SU-DHL-6 (cell line): ENCODE measurements around the gene ELN.

Source experiments
- H2AFZ ChIP-seq: fragments of 200-600 bp; sonication (generic); 2 replicates; pipeline ENCODE4 v1.6.1; 2014; ENCODE audit warnings: low read depth, mild to moderate bottlenecking, moderate library complexity, mixed read lengths, antibody characterized with exemption, low read length; ENCODE audit not compliant: severe bottlenecking
- H3F3A ChIP-seq: fragments of 200-600 bp; shearing (Covaris generic); 2 replicates; pipeline ENCODE4 v1.6.0; 2016; ENCODE audit warnings: antibody characterized with exemption, mild to moderate bottlenecking; ENCODE audit not compliant: insufficient read depth
- H3K27ac ChIP-seq: fragments of 200-600 bp; sonication (generic); 2 replicates; pipeline ENCODE4 v1.5.1; 2016; ENCODE audit warnings: low read depth, mild to moderate bottlenecking, low read length, moderate library complexity, mixed read lengths
- H3K27me3 ChIP-seq: fragments of 200-600 bp; sonication (generic), shearing (Covaris generic); 2 replicates; pipeline ENCODE4 v1.6.0; 2014; ENCODE audit warnings: mild to moderate bottlenecking, low read length
- H3K36me3 ChIP-seq: fragments of 200-600 bp; sonication (generic); 2 replicates; pipeline ENCODE4 v1.6.1; 2014; ENCODE audit warnings: mild to moderate bottlenecking, low read length, mixed read lengths
- H3K4me2 ChIP-seq: fragments of 300-600, 200-600 bp; shearing (Covaris generic), sonication (generic); 2 replicates; pipeline ENCODE4 v1.6.0; 2014; ENCODE audit warnings: low read length, low read depth, mild to moderate bottlenecking; ENCODE audit not compliant: poor library complexity, severe bottlenecking
- H3K4me3 ChIP-seq: fragments of 200-600 bp; sonication (generic); 2 replicates; pipeline ENCODE4 v1.5.1; 2014; ENCODE audit warnings: antibody characterized with exemption, low read length, mild to moderate bottlenecking, mixed read lengths; ENCODE audit not compliant: insufficient read depth, poor library complexity, severe bottlenecking
- H3K79me2 ChIP-seq: fragments of 200-600 bp; sonication (generic); 2 replicates; pipeline ENCODE4 v1.6.1; 2014; ENCODE audit warnings: mild to moderate bottlenecking, low read length, moderate library complexity; ENCODE audit not compliant: insufficient read depth
- H3K9ac ChIP-seq: fragments of 200-600 bp; sonication (generic); 2 replicates; pipeline ENCODE4 v1.7.0; 2014; ENCODE audit warnings: mild to moderate bottlenecking, low read length
- H3K9me2 ChIP-seq: fragments of 200-600 bp; sonication (generic); replicated peaks from 2 replicates; pipeline ENCODE4 v1.6.1; 2014; ENCODE audit warnings: low read length; ENCODE audit not compliant: insufficient read depth
- H3K9me3 ChIP-seq: fragments of 200-600 bp; sonication (generic); 2 replicates; pipeline ENCODE4 v1.6.1; 2014; ENCODE audit warnings: low read length, mixed read lengths; ENCODE audit not compliant: insufficient read depth
- H4K20me1 ChIP-seq: fragments of 200-600 bp; sonication (generic); 2 replicates; pipeline ENCODE4 v1.6.1; 2014; ENCODE audit warnings: low read depth, mild to moderate bottlenecking, antibody characterized with exemption, low read length, moderate library complexity, mixed read lengths
- EZH2phosphoT487 ChIP-seq: fragments of 200-600 bp; sonication (generic), shearing (Covaris generic); conservative IDR thresholded peaks from 2 replicates; pipeline ENCODE4 v1.6.1; 2018; ENCODE audit warnings: mild to moderate bottlenecking, antibody characterized with exemption, low read length, moderate library complexity, mixed read lengths
- TF ChIP-seq, protein P1 (sequence below): fragments of 200-600 bp; sonication (generic); IDR thresholded peaks from one replicate; pipeline ENCODE4 v1.5.1; 2017; ENCODE audit warnings: antibody characterized with exemption, mild to moderate bottlenecking, low read length, moderate library complexity; ENCODE audit not compliant: insufficient read depth, poor library complexity, severe bottlenecking

The ELN gene

DNA sequence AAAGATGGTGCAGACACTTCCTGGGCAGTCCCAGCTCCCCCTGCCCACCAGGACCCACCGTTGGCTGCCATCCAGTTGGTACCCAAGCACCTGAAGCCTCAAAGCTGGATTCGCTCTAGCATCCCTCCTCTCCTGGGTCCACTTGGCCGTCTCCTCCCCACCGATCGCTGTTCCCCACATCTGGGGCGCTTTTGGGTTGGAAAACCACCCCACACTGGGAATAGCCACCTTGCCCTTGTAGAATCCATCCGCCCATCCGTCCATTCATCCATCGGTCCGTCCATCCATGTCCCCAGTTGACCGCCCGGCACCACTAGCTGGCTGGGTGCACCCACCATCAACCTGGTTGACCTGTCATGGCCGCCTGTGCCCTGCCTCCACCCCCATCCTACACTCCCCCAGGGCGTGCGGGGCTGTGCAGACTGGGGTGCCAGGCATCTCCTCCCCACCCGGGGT, 41.1 kb downstream of the ELN start:
- Histone ChIP-seq H3K4me3 (no peak overlapping the region), H2AFZ (no peak overlapping the region), H3F3A (no peaks in the 10 kb centered on the region), H3K36me3 (no peaks in the 10 kb centered on the region), H3K79me2 (no peaks in the 10 kb centered on the region), H3K9me3 (no peaks in the 10 kb centered on the region), H3K27me3 (no peaks in the 10 kb centered on the region), H3K9ac (no peak overlapping the region), H4K20me1 (no peaks in the 10 kb centered on the region), H3K27ac (no peak overlapping the region), H3K9me2 (no peaks in the 10 kb centered on the region), H3K4me2 (no peak overlapping the region)
- TF ChIP-seq, protein P1, sequence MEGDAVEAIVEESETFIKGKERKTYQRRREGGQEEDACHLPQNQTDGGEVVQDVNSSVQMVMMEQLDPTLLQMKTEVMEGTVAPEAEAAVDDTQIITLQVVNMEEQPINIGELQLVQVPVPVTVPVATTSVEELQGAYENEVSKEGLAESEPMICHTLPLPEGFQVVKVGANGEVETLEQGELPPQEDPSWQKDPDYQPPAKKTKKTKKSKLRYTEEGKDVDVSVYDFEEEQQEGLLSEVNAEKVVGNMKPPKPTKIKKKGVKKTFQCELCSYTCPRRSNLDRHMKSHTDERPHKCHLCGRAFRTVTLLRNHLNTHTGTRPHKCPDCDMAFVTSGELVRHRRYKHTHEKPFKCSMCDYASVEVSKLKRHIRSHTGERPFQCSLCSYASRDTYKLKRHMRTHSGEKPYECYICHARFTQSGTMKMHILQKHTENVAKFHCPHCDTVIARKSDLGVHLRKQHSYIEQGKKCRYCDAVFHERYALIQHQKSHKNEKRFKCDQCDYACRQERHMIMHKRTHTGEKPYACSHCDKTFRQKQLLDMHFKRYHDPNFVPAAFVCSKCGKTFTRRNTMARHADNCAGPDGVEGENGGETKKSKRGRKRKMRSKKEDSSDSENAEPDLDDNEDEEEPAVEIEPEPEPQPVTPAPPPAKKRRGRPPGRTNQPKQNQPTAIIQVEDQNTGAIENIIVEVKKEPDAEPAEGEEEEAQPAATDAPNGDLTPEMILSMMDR, result no peak
- TF ChIP-seq EZH2phosphoT487, result no peak

- no peak overlapping the region for H3K9ac ChIP-seq
- H3K4me2 ChIP-seq, result no peak overlapping the region
- H3K4me3 ChIP-seq, result no peak overlapping the region
- H3K27me3 ChIP-seq, result no peaks in the 10 kb centered on the region
- no peaks in the 10 kb centered on the region for H3K79me2 ChIP-seq
- H3K36me3 ChIP-seq, result no peaks in the 10 kb centered on the region
- H2AFZ ChIP-seq, result no peak overlapping the region
- no peaks in the 10 kb centered on the region for H3K9me2 ChIP-seq
- no peak overlapping the region for H3K27ac ChIP-seq
- no peak for TF ChIP-seq EZH2phosphoT487
- TF ChIP-seq, protein P1, result no peak
- H3K9me3 ChIP-seq, result no peaks in the 10 kb centered on the region
- no peaks in the 10 kb centered on the region for H4K20me1 ChIP-seq
- no peaks in the 10 kb centered on the region for H3F3A ChIP-seq
These were observed 42.0 kb downstream of the ELN start for GRCh38 chr7:74069790-74070618.

- H3K27me3 ChIP-seq, result no peaks in the 10 kb centered on the region
- TF ChIP-seq EZH2phosphoT487, result no peak
- TF ChIP-seq, protein P1, result no peak
- no peak overlapping the region for H3K4me2 ChIP-seq
- no peaks in the 10 kb centered on the region for H4K20me1 ChIP-seq
- H3F3A ChIP-seq, result no peaks in the 10 kb centered on the region
- no peak overlapping the region for H3K9ac ChIP-seq
- H2AFZ ChIP-seq, result no peak overlapping the region
- no peaks in the 10 kb centered on the region for H3K79me2 ChIP-seq
- no peak overlapping the region for H3K4me3 ChIP-seq
- no peak overlapping the region for H3K27ac ChIP-seq
- H3K9me2 ChIP-seq, result no peaks in the 10 kb centered on the region
- H3K9me3 ChIP-seq, result no peaks in the 10 kb centered on the region
- no peaks in the 10 kb centered on the region for H3K36me3 ChIP-seq
These were observed 42.6 kb downstream of the ELN start for GRCh38 chr7:74070619-74070921.
